WTC11 (cell line): ENCODE results near the gene KCNJ6.

ENCODE experiments used
- CTCF ChIP-seq: fragments of 200-600 bp; IDR thresholded peaks from 2 replicates; pipeline ENCODE4 v1.8.0; 2022; ENCODE audit warnings: antibody characterized with exemption
- KAT7 ChIP-seq: sonication (generic); formaldehyde crosslinking; IDR thresholded peaks from 2 replicates; pipeline ENCODE4 v1.8.1; 2023; ENCODE audit warnings: missing genetic modification reagents, mild to moderate bottlenecking, borderline replicate concordance
- STAT6 ChIP-seq: sonication (generic); formaldehyde crosslinking; conservative IDR thresholded peaks from 2 replicates; pipeline ENCODE4 v1.8.1; 2023; ENCODE audit warnings: mild to moderate bottlenecking, low read depth, missing genetic modification reagents, moderate library complexity

DNA sequence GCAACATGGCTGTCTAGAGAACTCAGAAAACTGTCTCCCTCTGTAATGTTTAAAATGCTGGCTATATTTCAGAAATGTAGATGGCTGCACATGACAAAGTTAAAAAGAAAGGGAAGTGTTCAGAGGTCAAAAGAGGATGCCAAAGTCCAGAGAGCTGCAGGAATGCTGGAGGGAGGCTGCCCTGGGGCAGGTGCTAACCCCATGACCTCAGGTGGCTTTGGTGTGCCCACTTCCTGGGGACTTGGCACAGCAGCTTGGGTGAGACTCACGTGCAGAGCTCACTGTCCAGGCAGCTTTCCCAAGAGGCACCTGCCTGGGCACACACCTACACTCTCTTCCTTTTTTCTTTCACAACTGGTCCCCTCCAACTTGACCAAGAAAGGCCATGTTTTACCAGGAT is 256.4 kb downstream of the KCNJ6 start:
- TF ChIP-seq KAT7 (CRISPR knock-in tag) (no peak), STAT6 (CRISPR knock-in tag) (no peak), CTCF (no peak)
